DMS53 treated with DMSO at 0.1 percent for 48 hours (cell line): ENCODE results near the gene DYNLL1.

Source experiments
- DNase-seq: peaks from one replicate; lab custom pipeline; 2025; ENCODE audit not compliant: unreplicated experiment; lab: John Stamatoyannopoulos, UW

DYNLL1 gene

DNA sequence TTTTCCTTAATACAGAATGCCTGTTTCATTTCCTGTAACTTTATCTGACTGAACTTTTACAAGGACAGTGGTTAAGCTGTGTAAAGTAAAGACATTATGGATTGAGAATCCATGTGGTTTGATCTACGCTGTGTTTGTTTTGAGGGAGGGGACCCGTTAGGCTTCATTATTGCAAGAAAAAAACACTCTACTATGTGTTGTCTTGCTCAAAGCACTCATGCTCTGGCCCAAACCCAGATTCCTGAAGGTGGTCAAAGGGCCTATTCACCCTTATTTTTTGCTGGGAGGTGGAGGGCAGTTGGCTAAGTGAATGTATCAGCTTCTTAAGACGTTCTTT, 50.1 kb downstream of the DYNLL1 start:
- no peak for DNase-seq
